GM18868 (cell line): ENCODE measurements around the gene PPP1R27.
"Not testable (repeated sequence)": the region's sequence is repeated elsewhere in the genome, so short reads cannot be mapped to it uniquely, and the experiment has no call there.

Experiments used
- ATAC-seq: cut with Tn5 transposase; IDR thresholded peaks from one replicate; pipeline ENCODE4 v1.9.1; 2021; ENCODE audit warnings: mild to moderate bottlenecking, moderate library complexity; ENCODE audit not compliant: unreplicated experiment

Gene PPP1R27

DNA sequence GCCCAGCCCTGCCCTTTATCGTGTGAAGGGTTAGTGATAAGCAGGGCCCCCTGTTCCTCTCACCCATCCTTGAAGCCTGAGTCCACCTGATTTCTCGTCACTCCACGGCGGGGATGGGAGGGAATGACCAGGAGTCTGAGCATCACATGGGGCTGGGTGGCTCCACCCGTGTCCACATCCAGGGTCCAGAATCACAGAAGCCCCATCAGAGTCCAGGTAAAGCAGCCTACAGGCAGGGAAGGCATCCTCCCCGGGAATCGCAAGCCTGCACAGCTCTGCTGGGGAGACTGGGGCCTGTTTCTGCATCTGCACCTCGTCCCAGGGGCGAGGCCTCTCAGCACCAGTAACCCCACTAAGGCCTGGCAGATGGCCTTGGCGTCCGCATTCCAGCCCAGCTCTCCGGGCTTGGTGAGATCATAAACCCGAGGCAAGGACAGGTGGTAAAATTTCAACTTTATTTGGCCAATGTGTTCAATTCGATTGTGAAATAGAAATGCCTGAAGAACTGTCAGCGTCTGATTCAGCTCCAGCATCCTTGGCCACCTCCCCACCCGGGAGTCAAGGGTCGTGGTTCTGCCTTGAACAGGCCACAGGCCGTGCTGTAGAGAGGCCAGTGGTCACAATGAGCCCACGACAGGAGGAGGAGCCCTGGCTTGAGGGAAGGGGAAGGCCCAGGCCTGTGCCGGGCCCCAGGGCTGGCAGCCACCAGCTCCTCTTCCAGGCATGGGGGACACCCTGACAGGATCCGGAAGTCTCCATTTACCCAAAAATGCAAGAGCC, 8.1 kb upstream of the PPP1R27 start:
- ATAC-seq, result no peak

DNA sequence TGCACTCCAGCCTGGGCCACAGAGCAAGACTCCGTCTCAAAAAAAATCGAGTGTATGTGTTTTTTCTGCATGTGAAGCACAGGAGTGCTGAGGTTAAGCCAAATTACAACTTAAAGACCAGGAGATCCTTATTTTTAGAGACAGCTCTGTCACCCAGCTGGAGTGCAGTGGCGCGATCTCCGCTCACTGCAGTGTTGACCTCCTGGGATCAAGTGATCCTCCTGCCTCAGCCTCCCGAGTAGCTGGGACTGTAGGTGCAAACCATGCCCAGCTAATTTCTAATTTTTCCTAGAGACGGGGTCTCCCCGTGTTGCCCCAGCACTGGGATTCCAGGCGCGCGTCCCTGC, 7.5 kb upstream of the PPP1R27 start:
- no peak for ATAC-seq

DNA sequence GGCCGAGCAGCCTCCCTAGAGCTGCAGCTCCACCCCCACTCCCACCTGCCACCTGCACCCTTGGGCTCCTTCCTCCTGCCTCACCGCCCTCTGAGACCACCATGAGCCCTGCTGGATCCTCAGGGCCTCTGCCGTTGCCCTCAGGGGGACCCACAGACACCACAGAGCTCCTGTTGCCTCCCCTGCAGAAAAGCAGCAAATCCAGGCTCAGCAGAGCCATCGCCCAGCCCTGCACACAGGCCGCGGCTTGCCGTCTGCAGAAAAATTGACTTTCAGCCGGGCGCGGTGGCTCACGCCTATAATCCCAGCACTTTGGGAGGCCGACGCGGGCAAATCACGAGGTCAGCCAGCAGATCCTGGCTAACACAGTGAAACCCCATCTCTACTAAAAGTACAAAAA, 7.0 kb upstream of the PPP1R27 start:
- no peak for ATAC-seq

DNA sequence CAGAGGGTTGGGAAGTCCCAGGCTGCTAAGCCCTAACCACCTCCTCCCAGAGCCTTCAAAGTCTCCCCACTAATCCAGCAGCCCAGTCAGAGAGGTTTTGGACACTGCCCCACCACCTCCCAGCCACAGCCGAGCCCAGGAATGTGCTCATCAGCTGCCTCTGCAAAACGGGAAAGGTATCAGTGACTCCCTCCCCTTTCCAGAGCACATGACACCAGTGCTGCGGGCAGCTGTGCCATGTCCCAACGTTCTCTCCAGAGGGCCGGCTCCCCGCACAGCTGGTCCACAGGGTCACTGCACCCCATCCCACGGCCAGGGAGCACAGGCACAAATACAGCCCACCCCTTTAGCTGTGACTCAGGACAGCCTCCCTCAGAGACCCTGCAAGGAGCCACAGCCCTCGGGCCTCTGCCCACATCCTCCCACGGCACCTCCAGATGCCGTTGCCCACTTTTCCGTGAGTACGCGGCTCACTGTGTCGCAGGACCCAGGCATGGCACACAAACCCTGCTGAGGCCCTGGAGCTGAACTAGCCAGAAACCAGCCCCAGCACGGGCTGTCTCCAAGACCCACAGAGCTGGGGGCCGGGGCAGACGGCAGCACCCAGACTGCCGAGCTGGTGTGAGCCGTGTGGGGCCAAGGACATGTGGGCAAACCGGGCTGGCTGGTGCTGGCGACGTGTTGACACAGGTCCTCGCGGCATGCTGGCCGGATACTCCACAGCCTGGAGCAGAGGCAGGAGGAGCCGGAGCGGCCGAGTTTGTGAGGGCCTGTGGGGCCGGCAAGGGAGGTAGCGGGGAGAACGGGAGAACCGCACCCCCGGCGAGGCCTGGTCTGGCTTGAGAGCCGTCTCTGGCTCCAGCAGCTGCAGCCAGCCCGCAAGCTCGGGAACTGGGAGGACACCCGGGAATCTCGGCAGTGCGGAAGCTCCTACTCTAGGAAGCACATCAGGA, 6.3 kb upstream of the PPP1R27 start:
- ATAC-seq, result no peak

DNA sequence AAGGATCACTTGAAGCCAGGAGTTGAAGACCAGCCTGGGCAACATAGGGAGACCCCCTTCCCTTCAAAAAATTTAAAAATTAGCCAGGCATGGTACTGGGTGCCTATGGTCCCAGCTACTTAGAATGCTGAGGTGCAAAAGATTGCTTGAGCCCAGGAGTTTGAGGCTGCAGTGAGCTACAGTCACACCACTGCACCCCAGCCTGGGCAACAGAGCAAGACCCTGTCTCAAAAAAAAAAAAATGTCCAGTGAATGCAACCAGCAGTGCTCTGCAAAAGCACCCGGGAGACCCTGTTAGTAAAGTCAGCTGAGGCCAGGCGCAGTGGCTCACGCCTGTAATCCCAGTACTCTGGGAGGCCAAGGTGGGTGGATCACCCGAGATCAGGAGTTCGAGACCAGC, 5.2 kb upstream of the PPP1R27 start:
- not testable (repeated sequence) for ATAC-seq

DNA sequence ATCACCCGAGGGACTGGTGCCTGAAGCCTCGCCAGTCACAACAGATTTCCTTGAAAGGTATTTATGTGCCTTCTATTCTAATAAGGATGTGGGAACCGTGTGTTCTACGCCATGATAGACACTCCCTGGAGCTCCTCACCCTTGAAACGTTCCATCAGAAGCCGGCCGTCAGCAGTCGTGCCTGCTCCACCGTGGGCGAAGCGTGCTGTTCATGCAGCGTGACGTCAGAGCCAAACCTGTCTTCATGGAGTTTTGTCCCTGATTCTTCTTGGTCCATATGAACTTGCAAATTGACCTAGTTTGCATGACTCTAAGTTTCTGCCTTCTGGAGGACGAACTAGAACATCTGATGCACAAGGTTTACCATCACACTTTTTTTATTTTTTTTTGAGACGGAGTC, 4.5 kb upstream of the PPP1R27 start:
- no peak for ATAC-seq

DNA sequence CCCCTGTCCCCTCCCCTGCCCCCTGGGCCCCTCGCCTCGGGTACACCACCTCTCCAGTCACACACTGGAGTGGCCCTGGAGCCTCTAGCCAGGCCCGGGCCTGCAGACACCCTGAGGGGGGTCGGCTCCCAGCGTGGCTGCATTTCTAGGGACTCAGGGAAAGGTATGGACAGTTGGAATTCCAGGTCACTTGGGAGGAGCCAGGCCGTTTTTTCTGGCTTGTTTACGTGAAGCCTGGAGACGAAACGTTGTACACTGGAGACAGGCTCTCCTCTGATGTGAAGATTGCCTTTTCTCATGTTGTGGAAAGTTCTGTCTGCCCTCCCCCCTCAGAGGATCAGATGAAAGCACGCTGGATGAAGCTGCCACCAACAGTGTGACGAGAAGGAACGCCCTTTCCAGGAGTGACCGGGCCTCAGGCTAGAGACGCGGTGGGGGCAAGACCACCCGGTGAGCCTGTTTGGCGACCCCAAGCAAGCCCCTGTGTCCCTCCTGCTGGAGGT, 4.0 kb upstream of the PPP1R27 start:
- ATAC-seq, result no peak

DNA sequence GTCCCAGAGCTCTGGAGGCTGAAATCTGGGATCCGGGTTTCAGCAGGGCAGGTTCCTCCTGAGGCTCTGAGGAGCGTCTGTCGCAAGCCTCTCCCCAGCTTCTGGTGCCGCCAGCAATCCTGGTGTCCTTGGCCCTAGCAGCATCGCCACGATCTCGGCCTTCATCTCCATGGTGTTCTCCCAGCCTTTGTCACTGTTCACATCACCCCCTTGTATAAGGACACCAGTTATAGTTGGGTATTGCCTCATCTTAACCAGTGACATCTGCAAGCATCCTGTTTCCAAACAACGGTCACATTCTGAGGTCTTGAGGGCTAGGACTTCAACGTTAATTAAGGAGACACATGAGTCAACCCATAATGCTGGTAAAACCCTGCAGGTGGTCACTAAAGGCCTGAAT, 2.8 kb upstream of the PPP1R27 start:
- ATAC-seq, result no peak

DNA sequence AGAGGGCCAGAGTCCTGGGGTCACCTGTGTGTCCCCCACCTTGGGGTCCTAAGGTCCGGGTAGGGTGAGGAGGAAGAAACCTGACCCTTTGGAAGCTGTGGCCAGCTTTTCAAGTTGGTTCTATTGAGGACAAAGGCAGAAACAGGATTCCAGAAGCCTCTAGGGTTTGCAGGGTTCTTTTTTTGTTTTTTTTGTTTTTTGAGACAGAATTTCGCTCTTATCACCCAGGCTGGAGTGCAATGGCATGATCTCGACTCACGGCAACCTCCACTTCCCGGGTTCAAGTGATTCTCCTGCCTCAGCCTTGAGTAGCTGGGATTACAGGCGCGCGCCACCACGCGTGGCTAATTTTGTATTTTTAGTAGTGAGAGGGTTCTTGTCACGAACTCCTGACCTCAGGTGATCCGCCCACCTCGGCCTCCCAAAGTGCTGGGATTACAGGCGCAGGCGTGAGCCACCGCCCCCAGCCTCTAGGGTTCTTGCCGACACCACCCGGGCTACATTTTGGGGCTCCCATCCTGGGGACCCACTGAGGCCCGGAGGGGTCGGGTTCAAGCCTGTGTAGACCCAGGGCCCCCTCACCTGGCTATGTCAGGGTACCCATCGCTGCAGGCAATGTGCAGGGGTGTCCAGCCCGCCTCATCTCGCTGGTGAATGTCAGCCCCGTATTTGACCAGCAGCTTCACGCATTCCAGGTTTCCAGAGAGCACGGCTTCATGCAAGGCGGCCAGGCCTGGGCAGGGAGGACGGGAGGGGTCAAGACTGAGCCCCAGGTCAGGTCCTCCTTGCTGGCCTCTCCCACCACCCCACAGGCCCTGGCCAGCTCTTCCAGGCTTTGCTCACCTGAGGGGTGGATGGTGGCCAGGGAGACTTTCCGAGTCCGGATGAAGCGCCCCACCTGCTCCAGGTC, 674 bp downstream of the PPP1R27 start:
- no peak for ATAC-seq

DNA sequence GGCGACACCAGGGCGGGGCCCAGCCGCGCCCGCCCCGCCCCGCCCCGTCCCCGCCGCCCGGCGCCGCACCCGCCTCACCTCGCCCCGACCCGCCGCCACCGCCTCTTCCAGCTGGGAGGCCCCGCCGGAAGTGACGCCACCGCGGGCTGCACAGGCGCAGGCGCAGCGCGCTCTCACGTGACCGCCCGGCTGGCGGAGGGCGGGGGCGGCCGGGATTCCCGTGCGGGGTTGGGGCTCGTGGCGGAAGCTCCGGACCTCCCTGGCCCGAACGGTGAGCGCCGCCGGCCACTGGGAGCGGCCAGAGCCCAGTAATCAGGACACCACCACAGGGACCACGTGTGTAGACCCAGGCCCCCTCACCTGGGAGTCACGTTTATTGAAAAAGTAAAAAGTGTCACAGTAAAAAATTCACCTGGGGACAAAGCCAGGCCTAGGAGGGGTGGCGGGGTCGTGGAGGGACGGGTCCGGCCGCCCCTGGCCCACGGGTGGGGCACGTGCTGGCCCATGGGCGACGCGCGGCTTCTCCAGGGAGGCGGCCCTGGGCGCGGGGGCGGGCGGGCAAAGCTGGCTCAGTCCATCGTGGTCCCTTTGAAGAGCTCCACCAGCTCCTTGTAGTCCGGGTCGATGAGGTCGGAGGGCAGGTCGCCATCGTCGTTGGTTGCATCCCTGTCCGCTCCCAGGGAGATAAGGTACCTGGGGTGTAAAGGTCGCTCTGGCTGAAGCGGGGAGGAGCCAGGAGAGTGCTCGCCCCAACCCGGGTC, 1.5 kb downstream of the PPP1R27 start, which contains the start of gene MCRIP1:
Gene MCRIP1, minus strand, starts transcription at position 132 of the 761 bp plus-strand sequence. CDS start 8,785 bp downstream, outside the sequence.
- peak; percentile 76 for ATAC-seq

DNA sequence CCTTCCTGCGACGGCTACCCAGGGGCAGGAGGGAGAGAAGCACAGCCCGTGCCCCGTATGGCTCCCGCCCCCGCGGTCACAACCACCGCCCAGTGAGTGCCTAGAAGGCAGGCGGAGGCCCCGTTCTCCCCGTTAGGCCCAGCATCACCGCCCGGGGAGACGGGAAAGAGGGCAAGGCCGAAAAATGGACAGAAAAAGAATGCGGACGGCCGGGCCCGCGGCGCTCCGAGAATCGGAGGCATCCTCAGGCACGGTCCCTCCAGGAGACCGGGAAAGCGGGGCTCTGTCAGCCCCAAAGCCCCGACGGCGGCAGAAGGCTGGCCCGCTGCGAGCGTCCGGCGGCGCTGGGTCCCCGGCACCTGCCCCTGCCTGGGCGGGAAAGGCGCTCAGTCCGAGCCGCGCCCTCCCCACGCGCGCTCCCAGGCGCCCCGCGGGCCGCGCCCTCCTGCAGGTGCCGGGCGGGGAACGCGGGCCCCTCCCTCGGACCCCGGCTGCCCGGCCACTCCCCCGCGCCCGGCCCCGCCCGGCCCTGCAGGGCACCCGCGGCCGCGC, 2.2 kb downstream of the PPP1R27 start:
- ATAC-seq, result peak; percentile 11

DNA sequence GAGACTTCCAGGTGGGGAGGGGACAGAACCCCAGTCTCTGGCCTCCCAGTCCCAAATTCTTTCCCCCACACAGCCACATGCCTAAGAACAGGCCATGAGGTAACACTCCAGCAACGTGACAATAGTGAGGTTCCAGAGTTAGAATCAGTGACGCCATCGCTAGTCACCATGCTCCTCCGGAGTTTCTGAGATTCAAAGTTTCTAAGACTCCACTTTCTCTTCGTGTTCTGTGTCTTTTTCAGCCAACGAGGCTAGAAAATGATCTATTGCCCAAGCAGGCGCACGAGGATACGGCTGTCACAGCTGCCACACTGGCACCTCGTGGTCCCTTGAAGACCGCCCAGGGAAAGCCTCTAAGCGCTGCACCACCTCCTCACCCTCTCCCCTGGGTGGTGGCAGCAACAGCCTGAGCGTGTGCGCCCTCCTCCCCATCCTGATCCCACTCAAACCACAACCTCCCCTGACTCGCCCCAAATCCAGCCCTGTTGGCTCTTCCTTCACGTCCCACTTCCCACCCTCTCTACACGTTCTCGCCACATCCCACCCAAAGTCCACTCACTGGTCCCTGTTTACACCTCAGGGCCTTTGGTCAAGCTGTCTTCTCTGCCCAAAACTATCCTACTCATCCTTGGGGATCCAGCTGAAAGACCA, 2.8 kb downstream of the PPP1R27 start:
- ATAC-seq, result peak; percentile 20

DNA sequence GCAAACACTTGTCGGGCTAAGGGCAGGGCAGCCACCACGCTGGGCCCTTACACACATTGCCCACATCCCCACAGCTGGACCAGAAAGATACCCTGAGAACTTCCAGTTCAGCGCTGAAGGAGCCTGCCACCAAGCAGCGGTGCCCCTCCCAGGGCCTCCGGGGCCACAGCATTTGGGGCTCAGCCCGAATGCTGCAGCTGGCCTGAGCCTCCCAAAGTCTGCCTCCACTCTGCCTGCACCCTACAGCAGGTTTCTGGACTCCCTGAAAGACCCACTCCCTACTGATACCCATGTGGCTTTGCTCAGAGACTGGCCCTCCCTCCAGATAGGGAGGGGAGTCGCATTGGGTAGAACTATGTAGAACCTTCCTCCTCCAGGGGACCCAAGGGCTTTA, 3.3 kb downstream of the PPP1R27 start:
- ATAC-seq, result no peak

DNA sequence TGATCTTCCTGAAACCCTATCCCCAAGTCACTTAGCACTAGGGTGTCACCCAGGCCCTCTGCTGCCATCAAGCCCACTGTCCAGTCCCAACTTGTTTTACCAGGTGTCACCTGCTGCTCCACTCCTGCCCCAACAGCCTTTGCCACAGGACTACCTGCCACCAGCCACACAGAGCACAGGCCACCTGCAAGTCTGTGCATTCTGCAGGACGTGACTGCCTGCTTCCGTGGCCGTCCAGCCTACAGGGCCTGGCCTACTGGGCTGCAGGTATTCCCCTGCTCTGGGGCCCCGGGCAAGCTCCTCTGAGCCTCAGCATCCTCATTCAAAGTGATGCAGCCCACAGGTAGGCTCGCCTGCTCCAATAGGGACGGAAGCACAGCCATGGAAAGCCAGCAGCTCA, 5.0 kb downstream of the PPP1R27 start:
- ATAC-seq, result no peak

DNA sequence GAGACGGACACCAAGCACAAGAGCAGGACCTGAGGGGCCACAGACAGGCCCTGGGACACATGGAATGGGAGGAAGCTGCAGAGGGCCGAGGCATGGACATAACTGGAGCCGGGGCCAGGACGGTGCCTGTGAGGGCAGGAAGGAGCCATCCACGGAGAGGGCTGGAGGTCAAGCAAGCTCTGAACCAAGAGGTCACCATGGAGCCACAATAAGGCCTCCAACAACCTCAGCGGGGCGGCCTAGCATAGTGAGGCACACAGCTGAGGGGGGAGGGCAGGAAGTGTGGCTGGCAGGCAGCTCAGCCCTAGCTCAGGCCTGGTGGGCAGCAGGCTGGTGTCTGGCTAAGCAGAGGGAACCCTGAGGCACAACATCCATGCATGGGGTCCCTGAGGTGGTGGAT, 6.2 kb downstream of the PPP1R27 start:
- ATAC-seq, result no peak

DNA sequence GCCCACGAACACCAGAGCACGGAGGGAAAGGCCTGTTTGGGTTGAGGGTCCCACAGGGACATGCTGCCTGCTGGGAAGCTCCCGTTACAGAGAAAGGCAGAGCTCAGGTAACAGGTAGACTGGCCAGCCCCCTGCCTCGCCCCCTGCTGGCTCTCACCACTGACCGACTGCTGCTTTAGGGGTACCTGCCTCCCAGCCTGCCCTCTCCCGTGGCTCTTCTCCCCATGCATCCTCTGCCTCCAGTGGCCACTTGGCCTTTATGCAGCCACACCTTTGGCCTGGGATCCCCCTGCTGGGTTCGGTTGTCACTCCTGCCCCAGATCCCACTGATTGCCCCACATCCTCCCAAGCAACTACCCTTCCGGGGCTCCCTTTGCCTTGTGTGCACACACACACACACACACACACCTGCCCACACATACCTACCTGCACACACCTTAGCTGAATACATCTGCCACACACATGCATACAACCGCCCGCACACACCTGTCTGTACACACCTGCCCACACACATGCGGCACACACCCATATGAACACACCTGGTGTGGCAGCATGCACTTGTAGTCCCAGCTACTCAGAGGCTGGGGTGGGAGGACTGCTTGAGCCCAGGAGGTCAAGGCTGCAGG, 8.9 kb downstream of the PPP1R27 start:
- no peak for ATAC-seq

DNA sequence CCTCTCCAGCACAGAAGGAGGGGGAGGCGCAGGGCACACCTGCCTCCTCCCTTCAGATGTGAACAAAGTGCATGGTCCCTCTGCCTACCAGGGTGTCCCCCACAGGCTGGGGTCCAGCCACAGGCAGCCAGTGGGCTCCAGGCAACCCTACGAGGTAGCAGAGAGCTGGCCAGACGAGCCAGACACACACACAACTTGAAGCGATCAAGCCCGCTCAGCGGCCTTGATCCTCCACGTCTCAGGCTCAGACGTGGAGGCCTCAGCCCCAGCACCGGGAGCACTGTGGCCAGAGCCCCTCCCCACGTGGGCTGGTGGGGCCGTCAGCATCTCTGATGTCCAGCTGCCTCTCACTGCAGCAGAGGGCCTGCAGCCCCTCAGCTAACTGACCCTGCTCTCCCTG, 10.3 kb downstream of the PPP1R27 start:
- ATAC-seq, result no peak

DNA sequence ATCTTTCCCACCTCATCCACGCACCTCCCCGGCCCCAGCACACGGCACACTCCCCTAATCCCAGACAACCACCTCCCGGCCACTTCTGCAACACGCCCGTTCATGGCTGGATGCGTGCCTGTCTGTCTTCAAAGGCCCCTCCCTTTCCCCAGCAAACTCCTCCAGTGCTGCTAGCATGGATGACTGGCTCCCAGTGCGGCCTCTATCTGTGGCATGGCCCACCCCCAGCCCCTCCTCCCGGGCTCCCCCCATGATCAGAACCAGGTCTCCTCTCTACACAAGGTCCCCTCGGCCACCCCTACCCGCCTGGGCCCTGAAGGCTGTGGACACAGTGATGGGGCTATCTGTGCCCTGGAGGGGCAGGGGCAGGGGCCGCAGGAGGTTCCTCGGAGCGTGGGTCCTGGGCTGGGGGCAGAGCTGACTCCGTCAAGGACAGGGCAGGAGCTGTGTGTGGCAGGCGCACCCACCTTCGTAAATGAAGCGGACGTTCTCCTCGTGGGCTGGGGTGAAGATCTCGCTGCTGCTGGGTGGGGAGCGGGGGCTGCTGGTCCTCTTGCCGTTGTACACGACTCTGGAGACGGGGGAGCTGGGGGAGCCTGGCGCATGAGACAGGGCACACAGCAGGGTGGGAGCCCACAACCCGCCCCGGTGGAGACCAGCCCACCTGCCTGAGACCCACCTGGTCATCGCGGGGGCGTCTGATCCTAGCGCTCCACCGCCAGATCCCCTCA, 10.9 kb downstream of the PPP1R27 start:
- no peak for ATAC-seq
